GM18508 (cell line): ENCODE data around the gene LRIG3.
A peak's percentile ranks its signal among the peaks of the same experiment; 100 is the strongest.
"Not testable (repeated sequence)": the region's sequence is repeated elsewhere in the genome, so short reads cannot be mapped to it uniquely, and the experiment has no call there.

Experiments
- ATAC-seq: cut with Tn5 transposase; IDR thresholded peaks from one replicate; pipeline ENCODE4 v1.9.1; 2021; ENCODE audit warnings: moderate number of reproducible peaks; ENCODE audit not compliant: insufficient read depth, unreplicated experiment

Gene LRIG3

DNA sequence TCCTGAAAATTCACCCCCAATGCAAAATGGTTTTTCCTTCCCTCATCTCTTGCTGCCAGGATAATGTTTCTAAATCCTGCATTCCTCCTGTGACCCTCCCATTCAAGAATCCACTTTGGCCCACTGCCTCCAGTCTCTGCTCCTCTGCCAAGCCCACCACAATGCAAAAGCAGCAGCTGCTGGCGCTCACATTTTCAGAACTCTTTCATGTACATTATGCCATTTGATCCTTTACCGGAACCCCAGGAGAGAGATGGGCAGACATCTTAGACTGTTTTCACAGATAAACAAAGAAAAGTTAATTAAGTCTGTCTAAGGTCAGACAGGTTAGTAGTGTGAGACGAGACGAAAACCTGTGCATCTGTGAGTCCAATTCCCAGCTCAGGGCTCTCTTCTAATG, 12.9 kb downstream of the LRIG3 start:
- ATAC-seq: no peak

DNA sequence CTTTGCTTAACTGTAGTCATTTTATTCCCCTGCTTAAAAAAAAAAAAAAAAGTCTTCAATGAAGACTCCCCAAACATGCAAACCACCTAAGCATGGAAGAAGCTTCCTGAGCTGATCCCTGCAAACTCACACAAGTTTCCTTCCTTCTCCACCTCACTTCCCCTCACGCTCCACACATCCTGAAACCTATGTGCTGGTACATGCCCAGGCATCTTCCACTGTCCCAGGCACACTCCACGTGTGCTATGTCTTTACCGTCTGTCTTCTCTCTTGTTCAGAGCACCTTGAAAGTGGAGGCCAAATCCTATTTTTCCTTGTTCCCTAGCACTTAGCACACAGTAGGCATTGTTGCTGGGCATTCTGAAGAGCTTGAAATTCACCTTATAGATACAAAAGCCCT, 13.4 kb downstream of the LRIG3 start:
- ATAC-seq: no peak

GRCh38 chr12:58905422-58905821, 14.9 kb downstream of the LRIG3 start:
- no peak for ATAC-seq

DNA sequence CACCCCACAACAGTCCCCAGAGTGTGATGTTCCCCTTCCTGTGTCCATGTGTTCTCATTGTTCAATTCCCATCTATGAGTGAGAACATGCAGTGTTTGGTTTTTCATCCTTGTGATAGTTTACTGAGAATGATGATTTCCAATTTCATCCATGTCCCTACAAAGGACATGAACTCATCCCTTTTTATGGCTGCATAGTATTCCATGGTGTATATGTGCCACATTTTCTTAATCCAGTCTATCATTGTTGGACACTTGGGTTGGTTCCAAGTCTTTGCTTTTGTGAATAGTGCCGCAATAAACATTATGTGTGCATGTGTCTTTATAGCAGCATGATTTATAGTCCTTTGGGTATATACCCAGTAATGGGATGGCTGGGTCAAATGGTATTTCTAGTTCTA, 17.6 kb downstream of the LRIG3 start:
- ATAC-seq: not testable (repeated sequence)

DNA sequence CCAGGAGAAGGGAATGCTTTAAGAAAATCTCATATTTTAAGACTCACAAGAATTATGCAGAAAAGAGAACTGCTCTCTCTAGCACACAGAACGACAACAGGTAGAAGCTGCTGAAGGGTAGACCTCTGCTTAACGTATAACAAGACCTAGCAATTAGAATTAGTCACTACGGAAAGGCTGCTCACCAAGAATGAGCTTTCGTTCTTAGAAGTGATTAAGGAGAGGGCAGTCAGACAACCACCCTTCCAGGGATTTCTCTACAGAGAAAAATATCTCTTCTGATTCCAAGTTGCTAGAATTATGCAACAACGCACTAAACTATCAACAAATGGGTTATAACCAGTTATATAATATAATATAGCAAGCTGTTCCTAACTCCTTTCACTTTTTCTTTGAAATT, 18.6 kb downstream of the LRIG3 start:
- no peak for ATAC-seq

- ATAC-seq: no peak
Observed at GRCh38 chr12:58897969-58898368, 22.3 kb downstream of the LRIG3 start.

GRCh38 chr12:58896278-58896677, 24.0 kb downstream of the LRIG3 start:
- no peak for ATAC-seq

- no peak for ATAC-seq
Observed at GRCh38 chr12:58895053-58895452, 25.3 kb downstream of the LRIG3 start.

DNA sequence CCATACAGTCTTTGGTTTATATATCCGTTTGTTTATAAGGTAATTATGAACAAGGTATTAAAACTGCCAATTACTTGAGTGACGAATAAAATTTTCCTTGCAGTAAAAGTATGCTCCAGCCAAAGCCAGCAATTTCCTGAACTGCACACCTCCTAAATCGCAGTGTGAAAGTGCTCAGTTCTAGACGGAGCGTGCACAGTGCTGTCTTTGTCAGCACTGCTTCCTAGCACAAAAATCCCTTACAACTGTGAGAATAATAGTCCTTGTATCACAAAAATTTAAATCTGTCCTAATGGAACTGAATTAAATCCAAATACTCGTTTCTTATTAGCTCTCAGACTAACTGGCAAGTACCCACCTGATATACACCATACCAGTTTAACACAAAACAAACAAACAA, 26.3 kb downstream of the LRIG3 start:
- no peak for ATAC-seq

GRCh38 chr12:58893495-58893894, 26.8 kb downstream of the LRIG3 start:
- no peak for ATAC-seq

GRCh38 chr12:58889557-58889956, 30.7 kb downstream of the LRIG3 start:
- ATAC-seq: no peak

- no peak for ATAC-seq
Observed at GRCh38 chr12:58888131-58888783, 32.0 kb downstream of the LRIG3 start.

- no peak for ATAC-seq
Observed at GRCh38 chr12:58887068-58887467, 33.2 kb downstream of the LRIG3 start.

- ATAC-seq: no peak
Observed at GRCh38 chr12:58886474-58886873, 33.8 kb downstream of the LRIG3 start.

DNA sequence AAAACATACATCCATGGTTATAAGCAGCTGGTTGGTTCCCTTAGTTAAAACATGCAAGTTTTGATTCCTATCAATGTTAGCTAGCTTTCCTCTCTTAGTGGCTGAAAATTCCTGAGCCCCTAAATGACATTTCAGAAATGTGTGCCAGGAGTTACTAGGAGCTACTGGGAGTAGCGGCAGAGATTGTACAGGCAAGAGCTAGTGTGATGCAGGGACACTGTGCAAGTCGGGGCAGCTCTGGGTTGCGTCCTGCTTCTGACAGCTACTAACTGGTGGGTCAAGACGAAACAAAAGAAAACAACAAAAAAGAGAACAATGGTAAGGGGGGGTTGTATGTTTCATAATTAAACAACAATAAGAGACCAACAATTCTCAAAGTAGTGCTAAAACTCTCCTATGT, 35.4 kb downstream of the LRIG3 start:
- ATAC-seq: no peak

GRCh38 chr12:58883576-58884334, 36.5 kb downstream of the LRIG3 start:
- ATAC-seq: peak; percentile 51

DNA sequence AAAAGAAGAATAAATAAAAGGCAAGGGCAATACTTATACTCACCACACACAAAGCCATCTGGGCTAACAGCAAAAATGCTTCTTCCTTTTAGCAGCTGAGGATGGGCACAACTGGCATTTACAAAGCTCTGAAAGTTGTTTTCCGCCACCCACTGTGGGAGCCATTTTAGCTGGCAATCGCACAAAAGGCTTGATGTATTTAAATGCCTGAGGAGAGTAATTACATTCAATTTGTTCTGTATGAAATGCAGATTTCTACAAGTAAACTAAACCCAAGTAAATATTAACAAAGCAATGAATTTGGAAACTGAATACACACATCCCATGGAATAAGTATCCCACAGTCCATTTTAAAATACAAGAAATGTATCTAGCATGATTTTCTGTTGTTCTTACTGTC, 37.5 kb downstream of the LRIG3 start:
- no peak for ATAC-seq

DNA sequence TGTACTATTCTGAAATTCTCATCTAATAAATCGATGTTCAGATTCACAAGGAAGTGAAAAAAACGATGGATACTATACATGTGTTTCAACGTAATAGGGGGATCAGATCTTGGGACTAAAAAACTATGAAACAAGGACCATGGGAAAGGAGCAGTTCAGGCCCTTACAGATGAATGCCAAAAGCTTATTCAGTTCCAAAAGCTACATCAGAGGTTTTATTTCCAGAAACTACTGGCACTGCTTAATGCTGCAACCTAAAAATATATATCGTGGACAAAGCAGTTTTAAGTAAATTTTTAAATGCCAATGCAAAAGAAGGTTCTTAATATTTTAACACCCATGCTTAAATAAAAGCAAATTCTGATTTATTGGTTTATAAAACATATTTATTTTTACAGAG, 38.5 kb downstream of the LRIG3 start:
- no peak for ATAC-seq

GRCh38 chr12:58880639-58881038, 39.7 kb downstream of the LRIG3 start:
- ATAC-seq: no peak

GRCh38 chr12:58877243-58877743, 43.0 kb downstream of the LRIG3 start:
- ATAC-seq: no peak

GRCh38 chr12:58873496-58873895, 46.8 kb downstream of the LRIG3 start:
- no peak for ATAC-seq

GRCh38 chr12:58871556-58871955, 48.7 kb downstream of the LRIG3 start:
- ATAC-seq: no peak
